ENCODE results near the gene TOP1. TPM values are rescaled to one million over a fixed set of nuclear protein-coding genes. Genes with fewer than 3 reads are reported as not detected.
"Not testable (repeated sequence)": the region's sequence is repeated elsewhere in the genome, so short reads cannot be mapped to it uniquely, and the experiment has no call there.

The TOP1 gene
- total RNA-seq, 2 experiments from 2014 or later = 99.6 to 102 TPM

GRCh38 chr20:41108531-41108930 is 79.9 kb downstream of the TOP1 start:
- Mint-ChIP-seq H3K36me3 (peaks cover 14% of the 10 kb centered on the region), H3K4me3 (no peak overlapping the region), H3K27me3 (no peaks in the 10 kb centered on the region), H3K27ac (no peak overlapping the region), H3K4me1 (peaks cover 4% of the 10 kb centered on the region), H3K9me3 (no peaks in the 10 kb centered on the region)
- DNase-seq = no peak

GRCh38 chr20:41110012-41110411 is 81.4 kb downstream of the TOP1 start:
- Mint-ChIP-seq H3K9me3 (no peaks in the 10 kb centered on the region), H3K27ac (no peak overlapping the region), H3K4me3 (no peak overlapping the region), H3K4me1 (peaks cover 4% of the 10 kb centered on the region), H3K27me3 (no peaks in the 10 kb centered on the region), H3K36me3 (peaks cover 11% of the 10 kb centered on the region)
- no peak for DNase-seq

GRCh38 chr20:41110930-41111577 is 82.4 kb downstream of the TOP1 start:
- no peaks in the 10 kb centered on the region for H3K27me3 Mint-ChIP-seq
- H3K4me1 Mint-ChIP-seq = peaks cover 4% of the 10 kb centered on the region
- no peak overlapping the region for H3K4me3 Mint-ChIP-seq
- H3K9me3 Mint-ChIP-seq = no peaks in the 10 kb centered on the region
- peaks cover 11% of the 10 kb centered on the region for H3K36me3 Mint-ChIP-seq
- no peak for DNase-seq
- H3K27ac Mint-ChIP-seq = no peak overlapping the region

- H3K36me3 Mint-ChIP-seq = peaks cover 15% of the 10 kb centered on the region
- H3K27me3 Mint-ChIP-seq = no peaks in the 10 kb centered on the region
- peaks cover 4% of the 10 kb centered on the region for H3K4me1 Mint-ChIP-seq
- no peak overlapping the region for H3K27ac Mint-ChIP-seq
- no peak for DNase-seq
- H3K4me3 Mint-ChIP-seq = no peak overlapping the region
- H3K9me3 Mint-ChIP-seq = no peaks in the 10 kb centered on the region
These were observed 82.9 kb downstream of the TOP1 start for GRCh38 chr20:41111578-41111951.

DNA sequence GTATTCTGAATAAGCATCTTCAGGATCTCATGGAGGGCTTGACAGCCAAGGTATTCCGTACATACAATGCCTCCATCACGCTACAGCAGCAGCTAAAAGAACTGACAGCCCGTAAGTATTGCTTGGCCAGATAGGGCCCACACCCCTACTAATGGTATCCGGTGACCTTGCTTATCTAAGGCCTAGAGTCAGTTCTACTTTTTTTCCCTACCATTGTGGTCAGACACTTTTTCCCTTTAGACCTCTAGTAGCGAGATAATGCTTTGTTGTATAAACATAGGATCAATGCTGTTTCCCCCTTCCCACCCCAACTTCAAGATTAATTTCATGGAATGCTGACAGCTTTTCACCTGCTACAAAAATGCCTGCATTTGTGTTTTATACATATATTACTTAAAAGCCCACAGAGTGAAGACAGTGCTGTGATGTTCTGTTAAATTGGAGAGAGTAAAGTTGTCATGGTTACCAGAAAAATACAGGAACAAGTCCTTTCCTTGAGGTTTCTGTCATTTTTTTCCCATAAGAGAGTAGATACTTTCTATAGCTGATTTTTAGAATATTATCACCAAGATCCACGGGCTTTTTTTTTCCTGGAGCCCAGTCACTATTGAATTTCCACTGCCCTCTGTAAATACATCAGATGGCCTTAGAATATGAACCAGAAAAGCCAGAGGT is 87.8 kb downstream of the TOP1 start:
- peaks cover 9% of the 10 kb centered on the region for H3K36me3 Mint-ChIP-seq
- H3K27me3 Mint-ChIP-seq = no peaks in the 10 kb centered on the region
- H3K4me1 Mint-ChIP-seq = no peaks in the 10 kb centered on the region
- no peak for DNase-seq
- H3K27ac Mint-ChIP-seq = peak overlapping the region; percentile 54
- no peak overlapping the region for H3K4me3 Mint-ChIP-seq
- H3K9me3 Mint-ChIP-seq = no peaks in the 10 kb centered on the region

DNA sequence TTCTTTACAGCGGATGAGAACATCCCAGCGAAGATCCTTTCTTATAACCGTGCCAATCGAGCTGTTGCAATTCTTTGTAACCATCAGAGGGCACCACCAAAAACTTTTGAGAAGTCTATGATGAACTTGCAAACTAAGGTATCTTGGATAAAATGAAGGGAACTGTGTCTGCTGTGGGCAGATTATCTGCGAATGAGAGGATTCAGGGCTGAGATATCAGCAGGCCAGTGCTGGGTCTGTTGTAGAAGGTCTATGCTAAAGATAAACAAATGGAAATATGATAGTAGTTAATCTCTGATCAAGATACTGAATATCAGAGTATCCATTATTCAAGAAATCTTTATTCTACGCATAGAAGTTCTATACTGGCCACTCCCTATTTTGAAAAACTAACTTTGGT is 89.5 kb downstream of the TOP1 start:
- not testable (repeated sequence) for H3K27ac Mint-ChIP-seq, H3K27me3 Mint-ChIP-seq, H3K4me3 Mint-ChIP-seq

DNA sequence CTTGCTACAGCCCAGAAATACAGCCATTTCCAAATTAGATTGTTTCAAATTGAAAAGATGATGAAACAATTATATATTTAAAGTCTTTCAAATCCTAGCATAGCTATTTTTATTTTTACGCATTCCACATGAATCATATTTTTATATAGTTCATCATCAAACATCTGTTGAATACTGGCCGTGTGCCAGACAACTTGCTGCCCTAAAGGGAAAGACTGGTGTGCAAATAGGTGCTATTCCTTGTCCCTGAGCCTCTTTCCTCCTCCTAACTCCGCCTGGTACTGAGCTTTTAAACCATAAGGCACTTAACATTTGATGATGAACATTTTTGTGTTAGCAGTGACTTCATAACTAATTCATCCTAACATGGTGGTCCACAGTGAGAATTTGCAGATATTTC is 90.0 kb downstream of the TOP1 start:
- H3K9me3 Mint-ChIP-seq = no peaks in the 10 kb centered on the region
- no peak for DNase-seq
- no peaks in the 10 kb centered on the region for H3K27me3 Mint-ChIP-seq
- no peak overlapping the region for H3K4me3 Mint-ChIP-seq
- H3K36me3 Mint-ChIP-seq = peaks cover 13% of the 10 kb centered on the region
- H3K27ac Mint-ChIP-seq = no peak overlapping the region
- H3K4me1 Mint-ChIP-seq = no peaks in the 10 kb centered on the region

More for the DNA sequence above, 89.5 kb downstream of the TOP1 start:
- DNase-seq, H3K4me1 Mint-ChIP-seq, H3K9me3 Mint-ChIP-seq: not testable (repeated sequence)
- peaks cover 13% of the 10 kb centered on the region for H3K36me3 Mint-ChIP-seq

DNA sequence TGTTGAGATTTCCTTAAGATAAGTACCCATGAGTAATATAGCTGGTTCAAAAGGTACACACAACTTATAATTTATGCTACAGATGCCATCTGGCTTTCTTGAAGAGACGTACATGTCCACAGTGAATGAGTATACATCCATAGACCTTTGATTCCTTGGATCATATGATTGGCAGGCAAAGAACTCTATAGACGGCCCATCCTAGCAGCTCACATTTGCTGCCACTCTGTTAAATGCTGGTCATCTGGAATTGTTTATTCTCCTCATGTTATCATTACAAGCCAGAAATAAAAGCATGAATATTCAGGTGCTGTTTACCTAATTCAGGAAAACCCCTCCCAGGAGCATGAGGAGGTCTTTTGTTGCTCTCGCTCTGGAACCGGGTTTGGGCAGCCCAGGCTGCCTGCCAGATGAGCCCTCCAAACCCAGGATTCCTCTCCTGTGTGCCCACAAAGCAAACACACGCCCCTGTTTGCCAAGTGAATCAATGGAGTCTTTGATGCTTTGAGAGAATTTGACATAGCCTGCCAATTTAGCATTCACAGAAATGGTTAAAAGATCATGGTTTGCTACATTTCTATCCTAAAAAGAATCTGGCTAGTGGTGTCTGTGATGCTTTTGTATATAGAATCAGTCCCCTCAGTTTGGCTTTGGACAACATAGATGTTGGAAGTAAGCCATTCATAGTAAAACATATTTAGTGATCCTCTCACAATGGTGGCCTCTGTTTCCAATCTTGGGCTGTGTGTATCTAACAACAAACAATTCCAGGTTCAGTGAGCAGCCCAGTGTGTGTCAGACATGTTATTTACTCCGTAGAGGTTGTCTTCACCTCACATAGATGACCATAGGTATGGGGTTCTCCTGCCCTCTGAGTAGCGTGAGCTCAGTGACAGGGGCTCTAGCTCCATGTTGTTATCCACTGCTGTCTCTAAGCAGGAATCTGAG is 91.3 kb downstream of the TOP1 start:
- Mint-ChIP-seq H3K27me3 (no peaks in the 10 kb centered on the region), H3K4me3 (no peak overlapping the region), H3K9me3 (no peaks in the 10 kb centered on the region), H3K36me3 (peaks cover 13% of the 10 kb centered on the region), H3K27ac (no peak overlapping the region), H3K4me1 (no peaks in the 10 kb centered on the region)
- DNase-seq = no peak

DNA sequence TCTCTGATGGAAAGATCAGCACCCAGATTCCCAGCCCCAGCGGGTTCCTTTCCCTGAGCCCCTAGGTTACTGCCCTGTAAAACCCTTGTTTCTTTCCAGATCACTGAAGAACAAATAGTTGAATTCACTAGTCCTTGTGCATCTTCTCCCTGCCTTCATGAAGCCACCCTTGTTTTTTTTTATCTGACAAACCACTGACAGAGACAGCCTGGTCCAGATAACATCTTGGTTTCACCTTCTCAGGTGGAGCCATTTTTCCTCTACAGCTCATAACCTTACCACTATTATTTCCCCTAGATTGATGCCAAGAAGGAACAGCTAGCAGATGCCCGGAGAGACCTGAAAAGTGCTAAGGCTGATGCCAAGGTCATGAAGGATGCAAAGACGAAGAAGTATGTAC is 92.8 kb downstream of the TOP1 start:
- Mint-ChIP-seq H3K36me3 (peaks cover 12% of the 10 kb centered on the region), H3K27ac (peak overlapping the region; percentile 64), H3K4me3 (no peak overlapping the region), H3K4me1 (no peaks in the 10 kb centered on the region), H3K27me3 (no peaks in the 10 kb centered on the region), H3K9me3 (no peaks in the 10 kb centered on the region)
- no peak for DNase-seq

- H3K27me3 Mint-ChIP-seq = no peaks in the 10 kb centered on the region
- no peak overlapping the region for H3K27ac Mint-ChIP-seq
- H3K4me3 Mint-ChIP-seq = no peak overlapping the region
- no peaks in the 10 kb centered on the region for H3K4me1 Mint-ChIP-seq
- peaks cover 13% of the 10 kb centered on the region for H3K36me3 Mint-ChIP-seq
- no peaks in the 10 kb centered on the region for H3K9me3 Mint-ChIP-seq
- DNase-seq = no peak
These were observed 95.0 kb downstream of the TOP1 start for GRCh38 chr20:41123631-41124030.

- DNase-seq = no peak
- Mint-ChIP-seq H3K27me3 (no peaks in the 10 kb centered on the region), H3K4me3 (no peak overlapping the region), H3K27ac (peak overlapping the region; percentile 74), H3K4me1 (no peaks in the 10 kb centered on the region), H3K36me3 (peaks cover 16% of the 10 kb centered on the region), H3K9me3 (no peaks in the 10 kb centered on the region)
These were observed 96.0 kb downstream of the TOP1 start for GRCh38 chr20:41124451-41125094.

DNA sequence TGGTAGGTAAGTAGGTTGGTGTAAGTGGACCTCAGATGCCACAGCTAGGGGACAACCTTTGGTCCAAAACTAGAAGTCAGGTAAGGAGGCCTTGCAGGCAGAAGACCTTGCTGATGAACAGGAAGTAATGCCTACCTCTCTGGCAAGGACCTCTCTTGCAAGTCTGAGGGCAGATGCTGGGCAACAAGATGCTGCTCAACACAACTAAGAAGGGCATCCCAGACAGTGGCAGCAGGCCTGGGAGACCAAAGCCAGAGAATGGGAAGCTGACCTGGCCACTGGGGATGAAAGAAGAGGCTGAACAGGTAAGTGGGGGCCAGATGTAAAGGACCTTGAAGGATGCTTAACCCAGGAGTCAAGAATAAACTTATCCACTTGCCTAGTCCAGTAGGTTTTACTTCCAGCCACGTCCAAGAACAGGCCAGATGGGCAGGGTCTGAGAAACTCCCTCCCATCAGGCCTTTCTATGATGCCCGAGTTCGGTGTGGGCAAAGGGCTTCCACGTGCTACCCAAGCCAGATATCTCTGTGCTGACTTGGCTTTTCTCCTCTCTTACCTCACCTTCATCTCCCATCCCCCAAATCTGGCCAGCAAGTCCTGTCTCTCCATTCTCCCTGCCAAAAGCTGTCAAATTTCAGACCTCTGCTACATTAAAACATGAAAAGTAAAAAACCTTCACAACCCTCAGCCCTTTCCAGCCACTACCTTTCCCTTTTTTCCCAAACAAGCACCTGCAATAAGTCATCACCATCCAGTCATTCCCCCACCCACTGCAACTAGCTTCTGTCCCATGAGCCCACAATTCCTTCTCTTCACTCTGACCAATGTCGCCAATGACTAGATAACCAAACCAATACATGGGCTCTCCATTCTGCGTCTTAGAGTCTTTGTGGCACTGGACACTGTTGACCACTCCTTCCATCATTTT is 97.2 kb downstream of the TOP1 start:
- no peaks in the 10 kb centered on the region for H3K9me3 Mint-ChIP-seq
- H3K36me3 Mint-ChIP-seq = peaks cover 20% of the 10 kb centered on the region
- H3K27ac Mint-ChIP-seq = peak overlapping the region; percentile 27
- DNase-seq = no peak
- H3K27me3 Mint-ChIP-seq = no peaks in the 10 kb centered on the region
- no peak overlapping the region for H3K4me3 Mint-ChIP-seq
- H3K4me1 Mint-ChIP-seq = peaks cover 2% of the 10 kb centered on the region

DNA sequence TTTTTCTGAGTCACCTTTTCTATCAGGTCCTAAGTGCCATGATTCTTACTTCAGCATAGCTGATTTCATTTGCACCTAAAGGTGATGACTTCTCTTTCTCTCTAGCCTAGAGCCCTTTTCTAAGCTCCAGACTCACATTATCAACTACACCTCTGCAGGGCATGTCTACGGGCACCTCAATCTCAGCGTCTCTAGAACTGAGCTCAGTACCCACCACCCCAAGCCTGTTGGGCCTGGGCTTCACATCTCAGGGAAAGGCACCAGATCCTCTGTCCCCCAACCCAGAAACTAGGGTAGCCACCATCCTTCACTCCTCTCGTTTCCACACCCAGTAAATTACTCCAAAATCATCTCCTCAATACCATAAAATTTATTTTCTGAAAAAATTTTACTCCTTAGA is 98.1 kb downstream of the TOP1 start:
- peaks cover 20% of the 10 kb centered on the region for H3K36me3 Mint-ChIP-seq
- peaks cover 7% of the 10 kb centered on the region for H3K4me1 Mint-ChIP-seq
- no peaks in the 10 kb centered on the region for H3K9me3 Mint-ChIP-seq
- no peak overlapping the region for H3K4me3 Mint-ChIP-seq
- no peak for DNase-seq
- H3K27ac Mint-ChIP-seq = no peak overlapping the region
- no peaks in the 10 kb centered on the region for H3K27me3 Mint-ChIP-seq

DNA sequence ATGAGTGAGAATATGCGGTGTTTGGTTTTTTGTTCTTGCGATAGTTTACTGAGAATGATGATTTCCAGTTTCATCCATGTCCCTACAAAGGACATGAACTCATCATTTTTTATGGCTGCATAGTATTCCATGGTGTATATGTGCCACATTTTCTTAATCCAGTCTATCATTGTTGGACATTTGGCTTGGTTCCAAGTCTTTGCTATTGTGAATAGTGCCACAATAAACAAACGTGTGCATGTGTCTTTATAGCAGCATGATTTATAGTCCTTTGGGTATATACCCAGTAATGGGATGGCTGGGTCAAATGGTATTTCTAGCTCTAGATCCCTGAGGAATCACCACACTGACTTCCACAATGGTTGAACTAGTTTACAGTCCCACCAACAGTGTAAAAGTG is 99.7 kb downstream of the TOP1 start:
- H3K36me3 Mint-ChIP-seq = peaks cover 13% of the 10 kb centered on the region
- DNase-seq, H3K27me3 Mint-ChIP-seq, H3K4me3 Mint-ChIP-seq, H3K9me3 Mint-ChIP-seq, H3K4me1 Mint-ChIP-seq, H3K27ac Mint-ChIP-seq: not testable (repeated sequence)

Data from activated naive CD8-positive, alpha-beta T cell treated with anti-CD3 and anti-CD28 coated beads for 36 hours (primary cell).